HEK293 (cell line): Measurements from ENCODE around the gene PNKD.

Experiments used
- CTCF ChIP-seq: fragments of 450-650 bp; formaldehyde crosslinking; IDR thresholded peaks from 2 replicates; pipeline ENCODE4 v1.5.1; 2016; ENCODE audit warnings: missing biosample characterization, missing genetic modification characterization
- TRIM28 ChIP-seq: IDR thresholded peaks from 2 replicates; pipeline ENCODE4 v1.6.1; 2011; ENCODE audit warnings: low read length, control low read depth, borderline replicate concordance
- TSHZ1 ChIP-seq: fragments of 450-650 bp; formaldehyde crosslinking; IDR thresholded peaks from 2 replicates; pipeline ENCODE4 v1.5.1; 2016; ENCODE audit warnings: missing biosample characterization, missing genetic modification characterization, borderline replicate concordance
- ZBTB21 ChIP-seq: fragments of 450-650 bp; formaldehyde crosslinking; IDR thresholded peaks from 2 replicates; pipeline ENCODE4 v1.5.1; 2017; ENCODE audit warnings: missing biosample characterization, missing genetic modification characterization
- ZNF175 ChIP-seq: fragments of 450-650 bp; formaldehyde crosslinking; IDR thresholded peaks from 2 replicates; pipeline ENCODE4 v1.5.1; 2016; ENCODE audit warnings: missing biosample characterization, missing genetic modification characterization
- ZNF221 ChIP-seq: fragments of 450-650 bp; formaldehyde crosslinking; IDR thresholded peaks from 2 replicates; pipeline ENCODE4 v1.5.1; 2017; ENCODE audit warnings: missing biosample characterization, missing genetic modification characterization, borderline replicate concordance
- ZNF274 ChIP-seq, 2 experiments: fragments of 200-500 bp in 1 of 2; fragments of 450-650 bp in 1 of 2; sonication (Bioruptor generic) in 1 of 2; formaldehyde crosslinking in 1 of 2; IDR thresholded peaks; 2 replicates each; pipeline versions ENCODE4 v1.5.1 to v1.6.1; 2014 to 2016; ENCODE audit warnings: borderline replicate concordance in 1 of 2, inconsistent platforms in 1 of 2, low read length in 1 of 2, missing biosample characterization in 1 of 2, missing genetic modification characterization in 1 of 2
- ZNF623 ChIP-seq: fragments of 450-650 bp; formaldehyde crosslinking; IDR thresholded peaks from 2 replicates; pipeline ENCODE4 v1.5.1; 2016; ENCODE audit warnings: missing biosample characterization, missing genetic modification characterization
- ZNF660 ChIP-seq: fragments of 450-650 bp; IDR thresholded peaks from 2 replicates; pipeline ENCODE4 v1.5.1; 2018; ENCODE audit warnings: missing biosample characterization, mild to moderate bottlenecking, missing genetic modification characterization
- ZNF76 ChIP-seq: fragments of 450-650 bp; formaldehyde crosslinking; IDR thresholded peaks from 2 replicates; pipeline ENCODE4; 2016; ENCODE audit warnings: low read depth, missing biosample characterization, missing genetic modification characterization, borderline replicate concordance
- ZNF776 ChIP-seq: fragments of 450-650 bp; formaldehyde crosslinking; IDR thresholded peaks from 2 replicates; pipeline ENCODE4 v1.5.0; 2017; ENCODE audit warnings: missing biosample characterization, missing genetic modification characterization, borderline replicate concordance
- TF ChIP-seq, protein P1 (sequence below): sonication (generic); formaldehyde crosslinking; IDR thresholded peaks from 2 replicates; pipeline ENCODE4 v1.8.1; 2022; ENCODE audit warnings: mild to moderate bottlenecking, moderate library complexity, missing genetic modification reagents

- TF ChIP-seq ZNF221 (tag by site-specific recombination) (no peak), TRIM28 (no peak), CTCF (tag by site-specific recombination) (no peak), ZNF623 (no peak), ZNF776 (tag by site-specific recombination) (no peak), ZNF274 (IDR thresholded peaks at IDR 0.05; ENCODE audit: low read length) (no peak), ZNF274 (tag by site-specific recombination; IDR thresholded peaks at IDR 0.05; ENCODE audit: borderline replicate concordance) (no peak), TSHZ1 (tag by site-specific recombination) (no peak), ZNF76 (tag by site-specific recombination) (no peak), ZBTB21 (no peak), ZNF175 (tag by site-specific recombination) (no peak), ZNF660 (no peak)
- TF ChIP-seq, protein P1, sequence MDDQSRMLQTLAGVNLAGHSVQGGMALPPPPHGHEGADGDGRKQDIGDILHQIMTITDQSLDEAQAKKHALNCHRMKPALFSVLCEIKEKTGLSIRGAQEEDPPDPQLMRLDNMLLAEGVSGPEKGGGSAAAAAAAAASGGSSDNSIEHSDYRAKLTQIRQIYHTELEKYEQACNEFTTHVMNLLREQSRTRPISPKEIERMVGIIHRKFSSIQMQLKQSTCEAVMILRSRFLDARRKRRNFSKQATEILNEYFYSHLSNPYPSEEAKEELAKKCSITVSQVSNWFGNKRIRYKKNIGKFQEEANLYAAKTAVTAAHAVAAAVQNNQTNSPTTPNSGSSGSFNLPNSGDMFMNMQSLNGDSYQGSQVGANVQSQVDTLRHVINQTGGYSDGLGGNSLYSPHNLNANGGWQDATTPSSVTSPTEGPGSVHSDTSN, result no peak
Observed at GRCh38 chr2:218261423-218262236, 8.7 kb upstream of the PNKD start.
